ENCODE results near the gene PPARD. TPM values are rescaled to one million over a fixed set of nuclear protein-coding genes. Genes with fewer than 3 reads are reported as not detected.

The PPARD gene
- total and polyA plus RNA-seq, 2 donors (not counting 1 experiment from before 2014, with no cell fraction given) = 14.8 to 16.3 TPM

DNA sequence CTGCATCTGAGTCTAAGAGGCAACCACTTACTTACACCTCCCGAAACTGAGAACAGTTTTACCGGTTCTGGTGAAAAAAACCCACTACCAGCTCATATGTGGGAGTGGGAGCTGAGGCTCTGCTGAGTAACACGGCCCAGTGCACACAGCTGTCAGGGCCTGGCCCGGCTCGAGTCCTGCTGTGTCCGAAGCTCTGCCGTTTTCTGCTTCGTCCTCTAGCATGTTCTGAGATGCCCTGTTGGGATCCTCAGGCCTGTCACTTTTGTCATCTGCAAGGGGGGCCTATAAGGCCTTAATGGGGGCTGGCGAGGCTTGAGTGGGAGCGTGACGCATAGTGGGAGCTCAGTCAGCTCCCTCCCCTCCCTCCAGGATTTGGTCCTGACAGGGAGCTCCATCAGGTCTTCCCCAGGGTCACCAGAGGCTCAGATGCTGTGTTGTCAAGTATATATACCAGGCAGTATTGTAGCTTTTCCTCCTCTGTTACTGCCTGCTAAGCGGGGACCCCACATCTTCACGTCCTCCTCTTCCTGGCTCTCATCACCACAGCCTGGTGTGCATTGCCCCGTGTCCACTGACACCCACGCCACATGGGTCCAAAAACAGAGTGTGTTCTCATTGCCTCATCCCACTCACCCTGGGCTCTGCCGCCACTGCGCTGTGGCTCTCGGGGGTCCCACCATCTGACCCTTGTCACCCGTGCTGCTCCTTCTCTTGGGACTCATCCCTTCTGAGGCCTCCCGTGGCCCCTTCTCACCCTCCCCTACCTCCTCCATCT lies 64.5 kb downstream of the PPARD start:
- no peaks in the 10 kb centered on the region for H4K20me1 ChIP-seq (ENCODE audit: control insufficient read depth, extremely low read depth, insufficient read depth, low read length)
- no peaks in the 10 kb centered on the region for H3K79me2 ChIP-seq (ENCODE audit: control insufficient read depth, insufficient read depth, low read length)
- no peak for DNase-seq (ENCODE audit: low read depth in 2 of 2)
- H3K9me3 ChIP-seq (ENCODE audit: control insufficient read depth, insufficient read depth, low read depth, low read length) = no peaks in the 10 kb centered on the region
- TF ChIP-seq CTCF (conservative IDR thresholded peaks at IDR 0.05 in 1 of 2, IDR thresholded peaks at IDR 0.05 in 1 of 2; ENCODE audit: low read depth in 1 of 2, low read length in 2 of 2) = no peak
- no peak for TF ChIP-seq EZH2 (IDR thresholded peaks at IDR 0.05; ENCODE audit: low read length, missing control alignments)
- H3K4me2 ChIP-seq (ENCODE audit: extremely low read depth, insufficient read depth, low read length) = no peak overlapping the region
- H3K4me3 ChIP-seq (replicated peaks in 1 of 4; ENCODE audit: control extremely low read depth in 1 of 4, insufficient read depth in 1 of 4, low read depth in 3 of 4, low read length in 4 of 4) = no peak overlapping the region
- H3K27ac ChIP-seq (ENCODE audit: insufficient read depth, low read length) = no peak overlapping the region
- H3K36me3 ChIP-seq (ENCODE audit: control insufficient read depth, insufficient read depth, low read length) = peaks cover 5% of the 10 kb centered on the region
- no peak overlapping the region for H3K9ac ChIP-seq (ENCODE audit: insufficient read depth, low read length)
- H3K4me1 ChIP-seq (ENCODE audit: control insufficient read depth, extremely low read depth, insufficient read depth, low read length) = no peaks in the 10 kb centered on the region
- H2AFZ ChIP-seq (ENCODE audit: low read length) = no peak overlapping the region
- no peaks in the 10 kb centered on the region for H3K27me3 ChIP-seq (ENCODE audit: control insufficient read depth, insufficient read depth, low read length)

- DNase-seq (ENCODE audit: low read depth in 2 of 2) = no peak
- Histone ChIP-seq H3K9ac (ENCODE audit: insufficient read depth, low read length) (no peak overlapping the region), H4K20me1 (ENCODE audit: control insufficient read depth, extremely low read depth, insufficient read depth, low read length) (no peaks in the 10 kb centered on the region), H2AFZ (ENCODE audit: low read length) (no peak overlapping the region), H3K79me2 (ENCODE audit: control insufficient read depth, insufficient read depth, low read length) (no peaks in the 10 kb centered on the region), H3K27ac (ENCODE audit: insufficient read depth, low read length) (no peak overlapping the region), H3K9me3 (ENCODE audit: control insufficient read depth, insufficient read depth, low read depth, low read length) (no peaks in the 10 kb centered on the region), H3K4me1 (ENCODE audit: control insufficient read depth, extremely low read depth, insufficient read depth, low read length) (no peaks in the 10 kb centered on the region), H3K36me3 (ENCODE audit: control insufficient read depth, insufficient read depth, low read length) (peaks cover 9% of the 10 kb centered on the region), H3K4me2 (ENCODE audit: extremely low read depth, insufficient read depth, low read length) (no peak overlapping the region), H3K4me3 (replicated peaks in 1 of 4; ENCODE audit: control extremely low read depth in 1 of 4, insufficient read depth in 1 of 4, low read depth in 3 of 4, low read length in 4 of 4) (no peak overlapping the region), H3K27me3 (ENCODE audit: control insufficient read depth, insufficient read depth, low read length) (no peaks in the 10 kb centered on the region)
- TF ChIP-seq EZH2 (IDR thresholded peaks at IDR 0.05; ENCODE audit: low read length, missing control alignments) (no peak), CTCF (conservative IDR thresholded peaks at IDR 0.05 in 1 of 2, IDR thresholded peaks at IDR 0.05 in 1 of 2; ENCODE audit: low read depth in 1 of 2, low read length in 2 of 2) (no peak)
These were observed 66.9 kb downstream of the PPARD start for GRCh38 chr6:35409245-35409644.

- Histone ChIP-seq H3K4me1 (ENCODE audit: control insufficient read depth, extremely low read depth, insufficient read depth, low read length) (peaks cover 8% of the 10 kb centered on the region), H3K36me3 (ENCODE audit: control insufficient read depth, insufficient read depth, low read length) (peaks cover 9% of the 10 kb centered on the region), H3K79me2 (ENCODE audit: control insufficient read depth, insufficient read depth, low read length) (no peaks in the 10 kb centered on the region), H3K27me3 (ENCODE audit: control insufficient read depth, insufficient read depth, low read length) (no peaks in the 10 kb centered on the region), H3K27ac (ENCODE audit: insufficient read depth, low read length) (no peak overlapping the region), H3K4me3 (replicated peaks in 1 of 4; ENCODE audit: control extremely low read depth in 1 of 4, insufficient read depth in 1 of 4, low read depth in 3 of 4, low read length in 4 of 4) (no peak overlapping the region), H3K9ac (ENCODE audit: insufficient read depth, low read length) (no peak overlapping the region), H4K20me1 (ENCODE audit: control insufficient read depth, extremely low read depth, insufficient read depth, low read length) (no peaks in the 10 kb centered on the region), H2AFZ (ENCODE audit: low read length) (no peak overlapping the region), H3K9me3 (ENCODE audit: control insufficient read depth, insufficient read depth, low read depth, low read length) (no peaks in the 10 kb centered on the region), H3K4me2 (ENCODE audit: extremely low read depth, insufficient read depth, low read length) (no peak overlapping the region)
- DNase-seq (ENCODE audit: low read depth in 2 of 2) = no peak
- TF ChIP-seq EZH2 (IDR thresholded peaks at IDR 0.05; ENCODE audit: low read length, missing control alignments) = no peak
- TF ChIP-seq CTCF (conservative IDR thresholded peaks at IDR 0.05 in 1 of 2, IDR thresholded peaks at IDR 0.05 in 1 of 2; ENCODE audit: low read depth in 1 of 2, low read length in 2 of 2) = no peak
These were observed 67.8 kb downstream of the PPARD start for GRCh38 chr6:35410131-35410530.
